Body of pancreas (tissue), 4 donors: Measurements from ENCODE around the gene ADRA2C.

Source experiments
- CTCF ChIP-seq, 7 experiments: fragments of 450-650 bp in 4 of 7; fragments of 200-600 bp in 3 of 7; sonication (generic) in 3 of 7; IDR thresholded peaks; one replicate each; pipeline ENCODE4 v1.5.1; 2016 to 2019; ENCODE audit warnings: antibody characterized with exemption in 7 of 7
- POLR2A ChIP-seq, 3 donors: fragments of 450-650 bp; IDR thresholded peaks; one replicate each; pipeline ENCODE4 v1.6.1; 2016; ENCODE audit warnings: antibody characterized with exemption in 3 of 3, mild to moderate bottlenecking in 2 of 3

- TF ChIP-seq CTCF (IDR thresholded peaks at IDR 0.05): no peak
- no peak for TF ChIP-seq POLR2A (IDR thresholded peaks at IDR 0.05)
These were observed 17.1 kb upstream of the ADRA2C start for GRCh38 chr4:3749081-3749480.
